ENCODE measurements around the gene TMEM176A. TPM values are rescaled to one million over a fixed set of nuclear protein-coding genes. Genes with fewer than 3 reads are reported as not detected.

Gene TMEM176A
- total RNA-seq, 1 donor from 2014 or later: 2.0 TPM

GRCh38 chr7:150831851-150832250 is 31.3 kb downstream of the TMEM176A start:
- H3K27me3 Mint-ChIP-seq (ENCODE audit: low read depth): peaks cover 2% of the 10 kb centered on the region
- no peak overlapping the region for H3K4me3 Mint-ChIP-seq
- no peak for DNase-seq (ENCODE audit: low read depth, low spot score)
- TF ChIP-seq, protein P1, sequence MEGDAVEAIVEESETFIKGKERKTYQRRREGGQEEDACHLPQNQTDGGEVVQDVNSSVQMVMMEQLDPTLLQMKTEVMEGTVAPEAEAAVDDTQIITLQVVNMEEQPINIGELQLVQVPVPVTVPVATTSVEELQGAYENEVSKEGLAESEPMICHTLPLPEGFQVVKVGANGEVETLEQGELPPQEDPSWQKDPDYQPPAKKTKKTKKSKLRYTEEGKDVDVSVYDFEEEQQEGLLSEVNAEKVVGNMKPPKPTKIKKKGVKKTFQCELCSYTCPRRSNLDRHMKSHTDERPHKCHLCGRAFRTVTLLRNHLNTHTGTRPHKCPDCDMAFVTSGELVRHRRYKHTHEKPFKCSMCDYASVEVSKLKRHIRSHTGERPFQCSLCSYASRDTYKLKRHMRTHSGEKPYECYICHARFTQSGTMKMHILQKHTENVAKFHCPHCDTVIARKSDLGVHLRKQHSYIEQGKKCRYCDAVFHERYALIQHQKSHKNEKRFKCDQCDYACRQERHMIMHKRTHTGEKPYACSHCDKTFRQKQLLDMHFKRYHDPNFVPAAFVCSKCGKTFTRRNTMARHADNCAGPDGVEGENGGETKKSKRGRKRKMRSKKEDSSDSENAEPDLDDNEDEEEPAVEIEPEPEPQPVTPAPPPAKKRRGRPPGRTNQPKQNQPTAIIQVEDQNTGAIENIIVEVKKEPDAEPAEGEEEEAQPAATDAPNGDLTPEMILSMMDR (conservative IDR thresholded peaks at IDR 0.05): no peak
- peaks cover 17% of the 10 kb centered on the region for H3K4me1 Mint-ChIP-seq
- no peaks in the 10 kb centered on the region for H3K36me3 Mint-ChIP-seq (ENCODE audit: low read depth)
- H3K27ac Mint-ChIP-seq (ENCODE audit: unreplicated experiment): no peak overlapping the region
- peaks cover 3% of the 10 kb centered on the region for H3K9me3 Mint-ChIP-seq

GRCh38 chr7:150835019-150835418 is 34.5 kb downstream of the TMEM176A start:
- Mint-ChIP-seq H3K4me1 (peaks cover 17% of the 10 kb centered on the region), H3K27ac (ENCODE audit: unreplicated experiment) (no peak overlapping the region), H3K36me3 (ENCODE audit: low read depth) (no peaks in the 10 kb centered on the region), H3K9me3 (peaks cover 3% of the 10 kb centered on the region), H3K4me3 (no peak overlapping the region), H3K27me3 (ENCODE audit: low read depth) (no peaks in the 10 kb centered on the region)
- no peak for DNase-seq (ENCODE audit: low read depth, low spot score)
- TF ChIP-seq, protein P1 (conservative IDR thresholded peaks at IDR 0.05): no peak

DNA sequence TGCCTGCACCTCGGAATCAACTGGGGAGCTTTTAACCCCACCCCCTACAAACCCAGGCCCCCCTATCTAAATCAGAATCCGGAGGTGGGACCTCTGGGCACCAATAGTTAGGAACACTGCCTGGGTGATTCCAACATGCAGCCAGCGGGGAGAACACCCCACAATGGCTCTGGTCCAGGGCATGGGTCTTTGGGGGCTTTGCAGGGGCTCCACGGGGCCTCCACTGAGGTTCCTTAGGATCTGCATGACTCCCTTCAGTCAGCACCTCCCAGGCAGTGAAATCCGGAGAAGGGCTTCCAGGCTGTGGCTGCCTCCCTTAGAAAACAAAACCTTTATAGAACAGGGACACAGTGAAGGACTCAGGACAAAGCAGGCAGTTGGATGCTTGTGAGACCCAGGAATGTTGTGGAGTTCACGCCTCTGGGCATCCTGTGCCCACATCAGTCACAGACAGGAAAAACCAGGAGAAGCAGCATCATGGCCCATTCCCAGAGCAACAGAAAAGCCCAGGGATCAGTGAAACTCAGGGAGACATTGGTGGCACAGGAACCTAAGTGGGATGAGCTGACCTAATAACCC is 35.2 kb downstream of the TMEM176A start:
- Mint-ChIP-seq H3K4me1 (peaks cover 13% of the 10 kb centered on the region), H3K4me3 (no peak overlapping the region), H3K36me3 (ENCODE audit: low read depth) (no peaks in the 10 kb centered on the region), H3K9me3 (peaks cover 3% of the 10 kb centered on the region), H3K27me3 (ENCODE audit: low read depth) (no peaks in the 10 kb centered on the region), H3K27ac (ENCODE audit: unreplicated experiment) (no peak overlapping the region)
- TF ChIP-seq, protein P1 (conservative IDR thresholded peaks at IDR 0.05): no peak
- no peak for DNase-seq (ENCODE audit: low read depth, low spot score)

DNA sequence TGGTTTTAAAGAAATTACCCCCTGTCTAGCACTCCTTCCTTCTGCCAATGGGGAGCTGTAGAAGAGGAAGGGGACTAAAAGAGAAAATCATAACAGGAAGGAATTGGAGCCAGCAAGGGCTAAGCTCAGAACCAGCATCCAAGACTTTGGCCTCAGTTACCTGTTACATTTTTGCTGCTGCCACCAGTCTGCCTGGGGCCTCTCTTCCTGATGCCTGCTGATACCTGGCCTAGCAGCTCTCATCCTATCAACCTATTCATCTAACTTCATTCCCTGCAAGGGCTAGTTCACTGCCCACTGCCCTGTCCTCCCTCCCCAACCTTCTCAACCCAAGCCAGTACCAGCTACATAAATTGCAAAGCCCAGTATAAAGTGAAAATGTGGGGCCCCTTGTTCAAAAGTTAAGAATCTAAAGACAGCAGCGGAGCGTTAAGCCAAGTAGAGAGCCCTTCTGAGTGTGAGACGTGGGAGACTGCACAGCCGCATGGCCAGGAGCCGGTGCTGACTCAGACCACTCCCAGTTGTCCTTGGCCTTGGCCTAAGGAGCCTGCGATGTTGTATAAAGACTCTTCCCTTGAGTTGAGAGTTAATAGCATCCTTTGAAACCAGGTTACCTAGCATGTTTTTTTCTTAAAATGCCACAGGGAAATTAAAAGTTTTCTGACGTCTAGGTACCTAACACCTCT is 38.5 kb downstream of the TMEM176A start:
- DNase-seq (ENCODE audit: low read depth, low spot score): no peak
- Mint-ChIP-seq H3K4me1 (no peaks in the 10 kb centered on the region), H3K4me3 (no peak overlapping the region)

DNA sequence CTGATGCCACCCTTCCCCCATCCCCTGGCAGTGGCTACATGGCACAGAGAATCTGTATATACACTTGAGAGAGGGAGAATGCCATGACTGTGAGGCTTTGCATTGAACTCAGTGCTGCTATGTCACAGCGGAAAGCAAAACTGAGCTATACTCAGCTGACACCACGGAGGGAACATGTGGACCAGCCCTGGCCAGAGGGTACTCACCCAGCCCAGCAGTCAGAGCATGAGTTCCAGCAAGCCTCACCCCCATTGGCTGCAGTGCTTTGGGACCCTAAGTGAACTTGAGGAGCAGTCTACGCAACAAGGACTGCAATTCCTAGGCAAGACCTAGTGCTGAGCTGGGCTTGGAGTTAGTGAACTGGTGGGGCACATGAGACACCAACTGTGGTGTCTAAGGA is 41.4 kb downstream of the TMEM176A start:
- DNase-seq (ENCODE audit: low read depth, low spot score): no peak
- Mint-ChIP-seq H3K36me3 (ENCODE audit: low read depth) (no peaks in the 10 kb centered on the region), H3K27me3 (ENCODE audit: low read depth) (no peaks in the 10 kb centered on the region), H3K4me3 (no peak overlapping the region), H3K9me3 (no peaks in the 10 kb centered on the region), H3K4me1 (no peaks in the 10 kb centered on the region), H3K27ac (ENCODE audit: unreplicated experiment) (no peak overlapping the region)
- TF ChIP-seq, protein P1 (conservative IDR thresholded peaks at IDR 0.05): no peak

More for the DNA sequence above, 38.5 kb downstream of the TMEM176A start:
- Mint-ChIP-seq H3K27me3 (ENCODE audit: low read depth) (no peaks in the 10 kb centered on the region), H3K36me3 (ENCODE audit: low read depth) (no peaks in the 10 kb centered on the region), H3K27ac (ENCODE audit: unreplicated experiment) (no peak overlapping the region), H3K9me3 (no peaks in the 10 kb centered on the region)
- TF ChIP-seq, protein P1 (conservative IDR thresholded peaks at IDR 0.05): no peak

Data from neural crest cell (in vitro differentiated cells).